MM.1S (cell line): ENCODE data around the gene FAM131C.
"Not testable (repeated sequence)": the region's sequence is repeated elsewhere in the genome, so short reads cannot be mapped to it uniquely, and the experiment has no call there.

ENCODE experiments used
- CTCF ChIP-seq: fragments of 300-600 bp; sonication (generic); IDR thresholded peaks from 2 replicates; pipeline ENCODE4 v1.5.1; 2016; ENCODE audit warnings: antibody characterized with exemption, low read length, mixed read lengths
- EZH2 ChIP-seq: fragments of 300-600 bp; sonication (generic); optimal IDR thresholded peaks from 2 replicates; pipeline ENCODE3; 2017; ENCODE audit warnings: low read depth, mild to moderate bottlenecking, antibody characterized with exemption, low read length, mixed read lengths
- EZH2phosphoT487 ChIP-seq: fragments of 300-600 bp; sonication (generic); IDR thresholded peaks from 2 replicates; pipeline ENCODE4 v1.6.1; 2018; ENCODE audit warnings: antibody characterized with exemption, low read length

GRCh38 chr1:16026302-16026701 is 47.1 kb downstream of the FAM131C start:
- not testable (repeated sequence) for TF ChIP-seq CTCF, EZH2phosphoT487, EZH2
